PC-3 (cell line): ENCODE results near the gene TSPAN8.

Experiments
- EZH2 ChIP-seq: fragments of 300-600 bp; sonication (generic); IDR thresholded peaks from one replicate; pipeline ENCODE4 v1.6.1; 2017; ENCODE audit warnings: antibody characterized with exemption, mild to moderate bottlenecking, low read length; ENCODE audit not compliant: unreplicated experiment
- EZH2phosphoT487 ChIP-seq: fragments of 300-600 bp; sonication (generic); IDR thresholded peaks from 2 replicates; pipeline ENCODE4 v1.6.1; 2018; ENCODE audit warnings: mild to moderate bottlenecking, antibody characterized with exemption, low read length, borderline replicate concordance
- TF ChIP-seq, protein P1 (sequence below): fragments of 300-600 bp; sonication (generic); conservative IDR thresholded peaks from 2 replicates; pipeline ENCODE4 v1.5.1; 2017; ENCODE audit warnings: antibody characterized with exemption, low read depth, mild to moderate bottlenecking, low read length

DNA sequence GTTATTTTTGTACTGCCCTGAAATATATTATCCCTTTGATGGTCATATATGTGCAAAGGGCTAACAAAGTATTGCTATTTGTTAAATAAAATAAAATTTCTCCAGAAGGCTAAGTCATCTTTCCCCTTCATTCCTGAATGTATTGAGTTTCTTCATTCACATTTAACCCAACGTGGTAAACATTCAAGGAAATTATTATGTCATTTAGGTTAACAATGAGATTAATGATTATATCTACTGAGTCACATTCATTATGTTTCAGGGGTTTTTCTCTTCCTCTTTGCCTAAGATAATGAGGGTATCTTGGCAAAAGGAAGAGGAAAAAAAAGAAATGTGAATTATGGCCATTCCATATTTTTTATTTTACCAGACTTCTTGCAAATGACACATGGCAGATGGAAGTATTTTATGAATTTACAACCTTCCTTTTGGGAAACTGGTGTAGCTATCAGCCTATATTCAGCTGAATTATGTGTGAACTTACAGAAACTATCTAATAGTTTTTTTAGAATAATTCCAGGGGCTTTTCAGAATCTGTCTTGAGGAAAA is 27.2 kb downstream of the TSPAN8 start:
- TF ChIP-seq, protein P1, sequence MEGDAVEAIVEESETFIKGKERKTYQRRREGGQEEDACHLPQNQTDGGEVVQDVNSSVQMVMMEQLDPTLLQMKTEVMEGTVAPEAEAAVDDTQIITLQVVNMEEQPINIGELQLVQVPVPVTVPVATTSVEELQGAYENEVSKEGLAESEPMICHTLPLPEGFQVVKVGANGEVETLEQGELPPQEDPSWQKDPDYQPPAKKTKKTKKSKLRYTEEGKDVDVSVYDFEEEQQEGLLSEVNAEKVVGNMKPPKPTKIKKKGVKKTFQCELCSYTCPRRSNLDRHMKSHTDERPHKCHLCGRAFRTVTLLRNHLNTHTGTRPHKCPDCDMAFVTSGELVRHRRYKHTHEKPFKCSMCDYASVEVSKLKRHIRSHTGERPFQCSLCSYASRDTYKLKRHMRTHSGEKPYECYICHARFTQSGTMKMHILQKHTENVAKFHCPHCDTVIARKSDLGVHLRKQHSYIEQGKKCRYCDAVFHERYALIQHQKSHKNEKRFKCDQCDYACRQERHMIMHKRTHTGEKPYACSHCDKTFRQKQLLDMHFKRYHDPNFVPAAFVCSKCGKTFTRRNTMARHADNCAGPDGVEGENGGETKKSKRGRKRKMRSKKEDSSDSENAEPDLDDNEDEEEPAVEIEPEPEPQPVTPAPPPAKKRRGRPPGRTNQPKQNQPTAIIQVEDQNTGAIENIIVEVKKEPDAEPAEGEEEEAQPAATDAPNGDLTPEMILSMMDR: no peak
- TF ChIP-seq EZH2 (no peak), EZH2phosphoT487 (no peak)
